Skin of body (tissue), 2 donors: ENCODE data around the gene ISCA1. TPM values are rescaled to one million over a fixed set of nuclear protein-coding genes. Genes with fewer than 3 reads are reported as not detected.

Source experiments
- DNase-seq: peaks from one replicate; lab custom pipeline; 2025; lab: John Stamatoyannopoulos, UW
- total RNA-seq: library from RNA; depleted of rRNA; stranded (reverse); fragments of >200 nt; gene quantifications from one replicate; pipeline ENCODE4 v1.2.3, GENCODE V29; 2014

The ISCA1 gene
- total RNA-seq, 1 donor from 2014 or later = 34.9 TPM

DNA sequence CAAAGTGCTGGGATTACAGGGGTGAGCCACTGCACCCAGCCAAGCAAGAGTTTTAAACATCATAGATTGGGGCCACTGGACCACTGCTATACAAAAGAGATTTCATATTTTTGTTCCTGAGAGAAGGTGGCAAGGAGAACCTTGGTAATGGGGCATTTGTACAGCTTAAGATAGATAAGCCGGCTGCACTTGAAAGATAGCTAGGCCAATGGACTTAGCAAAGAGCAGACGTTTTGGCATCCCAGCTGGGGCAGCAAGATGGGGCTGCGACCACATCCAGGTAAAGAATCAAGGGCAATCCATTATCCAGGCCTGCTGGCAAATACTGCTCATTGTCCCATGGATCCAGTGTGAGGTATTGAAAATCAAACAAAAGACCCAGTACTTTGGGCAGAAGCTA is 3.9 kb upstream of the ISCA1 start:
- no peak for DNase-seq

DNA sequence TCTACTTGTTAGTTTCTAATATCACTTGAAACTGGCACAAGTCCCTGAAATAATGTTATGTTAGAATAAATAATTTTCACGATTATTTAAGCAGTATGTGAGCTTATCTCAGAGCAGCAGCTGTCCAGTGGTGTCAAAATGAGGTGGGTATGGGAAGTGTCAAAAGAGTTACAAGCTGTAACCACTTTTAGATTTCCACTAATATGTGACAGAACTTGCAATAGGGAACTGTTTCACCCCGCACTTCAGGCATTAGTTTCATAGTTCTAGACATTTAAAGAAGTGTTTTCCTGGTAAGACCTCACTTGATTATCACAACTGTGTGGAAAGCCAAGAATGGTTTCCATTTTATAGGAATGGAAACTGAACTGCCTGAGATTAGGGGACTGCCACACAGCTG is 2.9 kb upstream of the ISCA1 start:
- no peak for DNase-seq

DNA sequence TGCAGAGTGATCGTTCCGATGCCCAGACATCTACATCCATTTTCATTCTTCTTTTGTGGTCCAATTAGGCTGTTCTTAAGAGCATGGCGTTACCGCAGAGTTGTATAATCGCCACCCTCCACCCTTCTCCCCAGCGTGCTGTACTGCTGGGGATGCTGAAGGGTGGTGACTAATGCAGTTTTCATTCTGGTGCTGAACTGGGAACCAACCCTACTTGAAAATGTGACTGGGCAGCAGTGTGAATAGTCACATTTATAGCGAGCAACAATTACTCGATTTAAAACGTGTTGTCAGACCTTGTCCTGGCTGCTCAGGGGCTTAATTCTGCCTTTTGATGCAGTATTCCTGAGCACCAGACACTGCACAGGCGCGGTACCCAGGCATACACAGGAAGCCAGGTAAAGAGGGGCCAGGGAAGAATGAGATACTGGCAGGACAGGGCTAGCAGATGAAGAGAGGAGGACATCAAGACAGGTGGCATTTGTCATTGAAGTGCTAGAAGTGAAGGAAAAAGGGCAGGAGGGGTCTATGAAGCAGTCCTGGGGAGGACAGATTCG is 719 bp upstream of the ISCA1 start:
- DNase-seq = peak; percentile 44

DNA sequence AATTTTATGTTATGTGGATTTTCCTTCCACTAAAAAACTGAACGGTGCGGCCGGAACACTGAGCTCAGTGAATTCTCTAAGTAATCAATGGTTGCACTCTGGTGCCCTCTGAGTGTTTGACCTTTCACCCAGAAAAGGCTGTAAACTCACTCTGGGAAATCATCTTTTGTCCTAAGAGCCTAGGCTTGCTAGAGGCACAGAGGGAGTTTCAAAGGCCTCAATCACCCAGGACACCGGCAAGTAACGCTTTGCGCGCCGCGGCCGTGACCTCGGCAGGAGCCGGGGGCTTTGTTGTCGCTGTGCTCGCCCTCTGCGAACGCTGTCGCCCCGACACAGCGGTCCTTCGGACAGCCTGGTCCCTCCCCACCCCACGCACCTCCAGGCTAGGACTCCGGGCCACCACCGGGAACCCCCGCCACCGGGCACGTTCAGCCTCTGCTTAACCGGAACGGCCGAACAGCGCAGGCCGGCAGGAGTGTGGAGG is 703 bp downstream of the ISCA1 start:
- DNase-seq = peak; percentile 24

DNA sequence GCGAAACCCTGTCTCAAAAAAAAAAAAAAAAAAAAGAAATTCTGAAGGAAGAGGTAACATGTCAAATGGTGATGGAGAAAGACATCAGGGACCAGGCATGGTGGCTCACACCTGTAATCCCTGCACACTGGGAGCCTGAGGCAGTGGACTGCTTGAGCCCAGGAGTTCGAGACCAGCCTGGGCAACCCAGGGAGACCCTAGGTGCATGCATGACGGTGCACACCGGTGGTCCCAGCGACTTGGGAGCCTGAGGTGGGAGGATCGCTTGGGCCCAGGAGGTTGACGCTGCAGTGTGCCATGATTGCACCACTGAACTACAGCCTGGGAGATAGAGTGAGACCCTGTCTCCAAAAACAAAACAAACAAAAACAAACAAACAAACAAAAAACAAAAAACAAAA is 1.8 kb downstream of the ISCA1 start:
- DNase-seq = no peak

DNA sequence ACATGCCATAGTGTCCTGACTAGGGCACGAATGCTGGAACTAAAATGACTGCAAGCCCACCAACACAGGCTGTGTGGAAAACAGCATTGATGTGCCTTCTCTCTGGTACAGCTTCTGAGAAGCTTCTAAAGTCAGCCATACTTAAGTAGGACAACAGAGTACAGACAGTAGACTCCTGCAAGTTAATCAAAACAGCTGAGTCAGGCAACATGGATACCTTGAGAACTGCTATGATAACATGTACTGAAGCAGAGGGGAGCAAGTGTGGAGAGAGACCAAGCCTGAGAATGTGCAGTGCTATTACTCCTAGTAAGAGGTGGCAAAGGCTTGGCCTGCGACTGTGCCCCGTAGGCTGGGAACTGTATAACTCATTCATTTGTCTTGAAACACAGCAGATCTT is 2.5 kb downstream of the ISCA1 start:
- no peak for DNase-seq

DNA sequence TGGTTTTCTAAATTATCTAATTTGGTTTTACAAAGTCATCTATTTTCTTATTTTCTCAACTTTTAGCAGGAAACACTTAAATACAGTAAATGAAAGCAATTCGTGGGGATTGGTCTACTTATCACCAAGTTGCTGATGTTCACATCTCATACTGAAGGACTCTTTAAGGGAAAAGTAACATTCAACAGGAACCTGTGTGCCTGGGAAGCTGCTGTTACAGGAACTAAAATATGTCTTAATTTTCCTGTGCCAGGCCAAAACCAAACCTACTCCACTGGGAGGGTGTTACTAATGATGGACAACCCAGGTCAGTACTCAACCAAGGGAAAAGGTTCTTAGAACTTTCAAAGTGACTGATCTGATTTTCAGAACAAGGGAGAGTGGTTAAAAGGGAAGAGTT is 5.3 kb downstream of the ISCA1 start:
- no peak for DNase-seq

DNA sequence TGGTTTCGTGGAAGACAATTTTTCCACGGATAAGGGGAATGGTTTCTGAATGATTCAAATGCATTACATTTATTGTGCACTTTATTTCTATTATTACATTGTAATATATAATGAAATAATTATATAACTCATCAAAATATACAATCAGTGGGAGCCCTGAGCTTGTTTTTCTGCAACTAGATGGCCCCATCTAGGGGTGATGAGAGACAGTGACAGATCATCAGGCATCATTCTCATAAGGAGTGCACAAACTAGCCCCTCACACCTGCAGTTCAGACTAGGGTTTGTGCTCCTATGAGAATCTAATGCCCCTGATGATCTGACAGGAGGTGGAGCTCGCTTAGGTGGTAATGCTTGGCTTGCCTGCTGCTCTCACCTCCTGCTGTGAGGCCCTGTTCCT is 6.4 kb downstream of the ISCA1 start:
- no peak for DNase-seq

DNA sequence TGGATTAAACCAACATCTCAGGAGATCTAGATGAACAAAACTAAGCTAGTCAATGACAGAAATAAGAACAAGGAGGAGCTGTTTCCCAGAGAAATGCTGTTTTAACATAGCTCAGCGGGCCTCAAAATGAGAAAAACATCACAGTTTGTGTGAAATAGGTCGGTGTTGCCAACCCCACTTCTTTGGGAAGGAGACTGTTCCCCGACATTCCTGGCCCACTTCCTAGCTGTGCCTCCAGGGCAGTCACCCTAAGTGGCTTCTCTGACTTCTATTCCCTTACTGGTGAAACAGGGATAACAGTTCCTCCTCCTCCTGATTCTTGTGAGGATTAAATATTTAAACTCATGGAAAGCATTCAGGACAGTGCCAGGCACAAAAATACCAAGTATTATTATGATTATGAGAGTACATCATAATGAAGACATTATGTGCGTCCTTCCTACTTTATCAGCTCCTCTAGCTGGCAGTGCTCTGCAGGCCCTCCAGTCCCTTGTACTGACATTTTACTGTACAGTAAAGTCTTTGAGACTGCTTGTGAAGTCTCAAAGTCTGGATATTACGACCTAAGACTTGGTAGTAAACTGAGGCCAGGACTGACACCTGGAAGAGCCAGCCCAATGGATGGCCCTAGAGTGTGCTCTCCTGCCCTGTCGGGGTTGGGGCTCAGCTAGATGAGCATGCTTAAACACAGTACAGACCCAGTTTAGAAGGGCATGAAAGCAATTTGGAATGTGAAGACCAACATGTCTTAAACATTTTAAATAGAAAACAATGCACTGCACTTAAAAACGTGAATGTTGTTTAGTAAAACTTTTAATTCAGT is 7.3 kb downstream of the ISCA1 start:
- no peak for DNase-seq

DNA sequence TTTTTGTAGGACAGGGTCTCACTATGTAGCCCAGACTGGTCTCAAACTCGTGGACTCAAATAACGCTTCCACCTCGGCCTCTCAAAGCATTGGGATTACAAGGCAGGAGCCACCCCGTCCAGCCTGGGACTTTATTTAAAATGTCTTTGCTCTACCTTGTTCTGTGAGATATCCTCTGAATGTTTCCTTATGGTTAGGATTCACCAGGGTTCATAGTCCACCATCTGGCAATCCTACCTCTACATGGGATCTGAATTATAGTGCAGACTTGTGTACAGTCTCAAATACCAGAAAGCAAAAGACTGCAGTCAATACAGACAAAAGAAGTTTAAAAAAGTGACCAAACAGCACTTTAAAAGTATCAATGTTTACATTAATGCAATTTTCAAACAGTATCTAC is 10.1 kb downstream of the ISCA1 start:
- no peak for DNase-seq

DNA sequence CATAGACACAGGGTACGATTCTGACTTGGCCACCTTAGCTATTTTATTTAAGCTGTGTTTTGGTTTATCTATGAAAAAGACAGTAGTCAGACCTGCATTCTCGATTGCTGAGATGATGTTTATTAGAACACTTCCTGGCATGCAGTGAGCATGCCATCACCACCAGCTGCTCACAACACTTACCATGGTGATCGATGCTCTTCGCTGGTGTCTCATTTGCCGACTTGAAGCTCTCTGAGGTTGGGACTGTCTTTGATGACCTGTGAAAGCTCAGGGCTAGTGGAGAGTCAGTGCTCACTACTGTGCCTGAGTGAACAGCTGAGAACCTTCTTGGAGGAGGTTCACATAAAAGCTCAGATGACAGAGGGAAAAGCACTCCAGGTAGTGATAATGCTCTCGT is 18.5 kb downstream of the ISCA1 start:
- DNase-seq = no peak

DNA sequence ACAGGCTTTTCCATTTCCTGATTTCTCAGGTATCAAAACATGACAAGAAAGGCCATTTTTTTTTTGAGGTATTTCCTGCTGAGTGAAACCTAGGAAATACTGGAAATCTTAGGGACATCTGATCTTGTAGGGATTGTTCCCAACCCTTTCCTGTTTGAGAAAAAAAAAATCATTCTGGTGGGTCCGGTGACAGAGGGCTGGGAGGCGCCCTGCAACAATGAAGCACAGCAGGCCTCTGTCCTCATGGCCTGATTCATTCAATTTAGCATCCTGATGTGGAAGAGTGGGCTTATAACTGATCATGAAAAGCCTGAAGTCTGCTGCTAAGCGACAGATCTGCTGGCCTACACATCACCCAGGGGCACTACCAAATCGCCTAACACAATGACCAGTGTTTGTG is 19.8 kb downstream of the ISCA1 start:
- DNase-seq = no peak

DNA sequence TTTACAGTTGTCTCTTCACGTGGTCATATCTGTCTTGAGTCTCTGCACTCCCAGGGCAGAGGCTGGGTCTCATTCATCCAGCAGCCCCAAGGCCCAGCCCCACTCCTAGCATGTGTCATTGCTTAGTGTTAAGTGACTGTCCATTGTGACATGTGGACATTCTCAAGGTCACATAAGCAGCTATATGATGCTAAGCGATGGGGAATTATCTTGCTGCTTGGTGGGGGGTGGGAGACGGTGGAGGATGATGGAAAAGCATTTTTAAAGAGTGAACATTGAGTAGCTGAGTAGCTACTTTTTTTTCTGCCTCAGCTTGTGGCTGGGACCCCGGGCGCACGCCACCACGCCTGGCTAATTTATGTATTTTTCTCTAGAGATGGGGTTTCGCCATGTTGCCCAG is 22.8 kb downstream of the ISCA1 start, which contains the start of gene C9orf153:
C9orf153 (minus strand) TSS at position 101 of the 400 bp plus-strand sequence. CDS start 30,054 bp downstream, outside the sequence.
- DNase-seq = no peak

DNA sequence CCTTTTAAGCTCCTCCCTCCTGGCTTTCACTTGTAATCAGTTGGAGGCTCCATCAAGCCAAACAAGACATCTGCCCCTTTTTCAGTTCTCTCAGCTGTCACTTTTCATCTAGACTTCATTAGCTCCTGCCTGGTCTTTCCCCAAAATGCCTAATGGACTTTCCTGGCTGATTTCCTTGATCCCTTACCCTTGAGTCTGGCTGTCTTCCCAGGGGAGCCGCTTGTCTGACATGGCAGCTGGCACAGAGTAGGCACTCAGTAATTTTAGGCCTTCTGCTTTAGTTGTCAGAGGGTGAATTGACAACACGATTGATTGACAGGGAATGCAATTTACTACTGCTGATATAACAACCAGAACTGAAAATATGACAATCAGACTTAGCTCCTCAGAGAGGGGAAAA is 24.9 kb downstream of the ISCA1 start:
- no peak for DNase-seq

DNA sequence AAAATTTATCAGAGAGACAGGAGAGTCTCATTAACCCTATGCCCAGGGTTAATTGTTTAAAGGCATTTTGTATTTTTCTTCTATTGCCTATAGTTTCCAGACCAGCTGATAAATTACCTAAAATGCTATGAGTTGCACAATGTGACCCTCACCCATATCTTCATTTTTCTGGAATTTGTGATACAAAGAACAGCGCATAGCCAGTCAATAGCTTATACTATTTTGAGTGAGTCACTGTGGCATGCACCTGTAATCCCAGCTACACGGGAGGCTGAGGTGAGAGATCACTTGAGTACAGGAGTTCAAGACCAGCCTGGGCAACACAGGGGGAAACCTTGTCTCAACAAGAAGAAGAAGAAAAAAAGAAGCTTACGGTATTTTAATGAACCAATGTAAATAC is 25.7 kb downstream of the ISCA1 start:
- no peak for DNase-seq

DNA sequence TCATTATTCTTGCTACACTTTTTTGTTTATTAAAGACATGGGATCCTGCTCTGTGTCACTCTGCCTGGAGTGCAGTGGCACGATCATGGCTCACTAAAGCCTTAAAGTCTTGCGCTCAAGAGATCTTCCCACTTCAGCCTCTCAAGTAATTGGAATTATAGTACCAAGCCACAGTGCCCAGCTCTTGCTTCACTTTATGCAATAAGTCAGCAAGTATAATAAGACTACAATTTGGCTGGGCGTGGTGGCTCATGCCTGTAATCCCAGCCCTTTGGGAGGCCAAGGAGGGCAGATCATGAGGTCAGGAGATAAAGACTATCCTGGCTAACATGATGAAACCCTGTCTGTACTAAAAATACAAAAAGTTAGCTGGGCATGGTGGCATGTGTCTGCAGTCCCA is 28.8 kb downstream of the ISCA1 start:
- no peak for DNase-seq

DNA sequence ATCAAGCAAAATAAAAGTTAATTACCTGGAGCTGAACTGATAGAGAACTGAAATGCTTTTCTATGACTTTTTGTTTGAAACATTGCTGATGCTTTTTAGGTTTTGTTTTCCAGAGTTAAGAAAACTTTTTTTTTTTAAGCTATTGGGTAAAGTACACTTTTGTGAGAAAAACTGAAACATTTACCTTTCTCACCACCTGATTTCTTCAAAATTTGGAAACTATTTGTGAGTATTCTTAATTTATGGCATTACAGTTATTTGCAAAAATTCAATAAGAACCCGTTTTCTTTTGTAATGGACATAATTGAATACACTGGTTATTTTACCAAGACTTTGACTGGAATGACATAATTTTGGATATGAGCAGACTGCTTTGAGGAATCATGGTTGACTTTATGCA is 29.5 kb downstream of the ISCA1 start:
- no peak for DNase-seq

DNA sequence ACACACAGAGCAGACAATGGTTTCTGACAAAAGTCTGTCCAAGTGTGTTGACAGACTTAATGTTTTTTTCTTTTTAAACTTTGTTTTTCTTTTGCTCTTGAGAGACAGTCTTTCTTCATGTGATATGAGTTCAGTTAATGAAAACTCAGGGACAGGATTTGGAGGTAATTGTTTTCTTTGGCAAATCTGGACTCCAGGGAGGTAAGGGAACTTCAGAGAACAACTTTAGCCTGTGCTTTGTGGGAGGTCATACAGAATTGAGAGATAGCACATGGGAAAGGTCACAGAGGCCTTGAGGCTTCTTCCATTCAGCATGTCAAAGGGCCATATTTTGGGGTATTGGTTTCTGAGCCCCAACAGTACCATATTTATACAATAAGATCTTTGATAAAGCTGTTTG is 32.2 kb downstream of the ISCA1 start:
- no peak for DNase-seq

DNA sequence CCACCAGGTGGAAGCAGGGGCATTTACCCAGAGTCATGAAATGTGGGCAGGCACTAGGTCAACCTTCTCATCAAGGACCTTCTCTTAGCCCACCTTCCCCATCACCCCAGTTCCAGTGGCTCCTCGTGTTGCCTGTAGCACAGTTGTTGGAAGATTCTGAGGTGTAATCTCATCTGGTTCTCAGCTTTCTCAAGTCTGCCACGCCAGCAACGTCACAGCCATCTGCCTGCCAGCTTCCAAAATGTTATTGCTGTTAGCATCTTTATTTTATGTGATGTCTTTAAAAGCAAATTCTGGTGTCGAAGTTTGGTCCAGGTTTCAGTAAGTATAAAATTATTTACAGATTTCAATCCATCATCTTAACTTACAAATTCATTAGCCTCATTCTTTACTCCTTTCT is 33.6 kb downstream of the ISCA1 start:
- no peak for DNase-seq

DNA sequence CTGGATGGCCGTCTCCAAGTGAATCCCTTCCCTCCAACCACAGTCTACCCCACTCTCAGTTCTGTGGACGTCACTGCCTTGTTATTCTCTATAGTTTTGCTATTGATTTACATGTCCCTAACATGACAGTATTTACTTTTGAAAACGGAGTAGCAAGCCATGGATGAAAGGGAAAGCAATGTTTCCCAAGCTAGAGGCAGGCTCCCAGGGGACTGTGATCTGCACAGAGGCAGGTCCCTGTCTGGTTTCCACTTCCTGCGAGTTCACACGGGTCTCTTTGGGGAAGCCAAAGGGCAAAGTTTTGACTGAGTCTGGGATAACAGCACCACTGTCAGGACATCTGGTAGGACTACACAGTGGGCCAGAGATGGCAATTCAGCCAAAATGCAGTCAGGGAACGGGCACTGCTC is 35.6 kb downstream of the ISCA1 start:
- peak; percentile 20 for DNase-seq

DNA sequence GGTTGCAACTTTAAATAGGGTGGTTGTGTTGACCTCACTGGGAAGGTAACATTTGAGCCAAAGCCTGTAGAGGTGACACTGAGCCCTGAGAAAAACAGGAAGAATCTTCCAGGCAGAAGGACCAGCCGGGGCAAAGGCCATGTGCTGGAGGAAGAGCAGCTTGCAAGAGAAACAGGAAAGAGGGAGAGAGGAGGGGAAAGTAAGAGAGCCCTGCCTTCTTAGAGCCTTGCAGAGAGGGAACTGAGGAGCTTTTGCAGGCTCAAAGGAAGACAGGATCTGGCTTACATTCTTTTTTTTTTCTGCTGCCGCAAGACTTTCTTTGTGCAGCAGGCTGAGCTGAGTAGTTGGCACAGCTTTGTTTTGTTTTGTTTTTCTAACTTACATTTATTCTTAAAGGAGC is 40.3 kb downstream of the ISCA1 start:
- no peak for DNase-seq

DNA sequence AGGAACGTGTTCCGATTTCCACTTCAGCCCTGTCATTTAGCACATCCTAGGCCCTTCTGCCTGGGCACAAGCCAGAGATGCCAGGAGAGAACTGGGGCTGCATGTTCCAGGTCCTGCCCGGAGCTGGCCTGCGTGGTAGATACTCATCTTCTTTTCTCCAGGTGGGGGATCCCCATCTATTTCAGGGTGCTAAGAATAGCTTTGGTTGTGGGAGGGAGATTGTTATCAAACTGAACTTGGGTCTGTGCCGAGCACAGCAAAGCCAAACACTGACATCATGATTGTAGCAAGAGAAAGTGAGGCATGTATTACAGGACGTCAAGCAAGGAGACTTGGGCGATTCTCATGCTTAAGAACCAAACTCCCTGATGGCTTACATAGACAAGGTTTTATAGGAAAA is 41.1 kb downstream of the ISCA1 start:
- no peak for DNase-seq
